ENCODE data around the gene TTLL4.

Gene TTLL4

GRCh38 chr2:218748741-218749441, 38.3 kb downstream of the TTLL4 start:
- Mint-ChIP-seq H3K4me1 (peaks cover 15% of the 10 kb centered on the region), H3K9me3 (no peaks in the 10 kb centered on the region), H3K27me3 (ENCODE audit: low read depth) (no peaks in the 10 kb centered on the region)

DNA sequence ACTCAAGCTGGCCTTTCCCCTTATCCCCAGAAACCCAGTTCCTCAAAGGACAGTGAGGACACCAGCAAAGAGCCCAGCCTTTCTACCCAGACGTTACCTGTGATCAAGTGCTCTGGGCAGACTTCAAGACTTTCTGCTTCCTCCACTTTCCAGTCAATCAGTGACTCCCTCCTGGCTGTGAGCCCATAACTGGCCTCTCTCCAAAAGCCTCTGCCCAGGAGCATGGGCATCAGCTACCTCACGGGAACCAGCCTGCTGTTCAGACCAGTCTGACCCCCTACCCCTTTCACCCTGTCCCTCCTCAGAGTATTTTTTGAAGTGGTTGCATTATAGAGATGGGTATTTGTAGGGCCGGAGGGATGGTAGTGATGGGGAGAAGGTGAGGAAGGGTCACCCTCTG, 43.6 kb downstream of the TTLL4 start:
- no peak overlapping the region for H3K4me3 Mint-ChIP-seq
- TF ChIP-seq, protein P1, sequence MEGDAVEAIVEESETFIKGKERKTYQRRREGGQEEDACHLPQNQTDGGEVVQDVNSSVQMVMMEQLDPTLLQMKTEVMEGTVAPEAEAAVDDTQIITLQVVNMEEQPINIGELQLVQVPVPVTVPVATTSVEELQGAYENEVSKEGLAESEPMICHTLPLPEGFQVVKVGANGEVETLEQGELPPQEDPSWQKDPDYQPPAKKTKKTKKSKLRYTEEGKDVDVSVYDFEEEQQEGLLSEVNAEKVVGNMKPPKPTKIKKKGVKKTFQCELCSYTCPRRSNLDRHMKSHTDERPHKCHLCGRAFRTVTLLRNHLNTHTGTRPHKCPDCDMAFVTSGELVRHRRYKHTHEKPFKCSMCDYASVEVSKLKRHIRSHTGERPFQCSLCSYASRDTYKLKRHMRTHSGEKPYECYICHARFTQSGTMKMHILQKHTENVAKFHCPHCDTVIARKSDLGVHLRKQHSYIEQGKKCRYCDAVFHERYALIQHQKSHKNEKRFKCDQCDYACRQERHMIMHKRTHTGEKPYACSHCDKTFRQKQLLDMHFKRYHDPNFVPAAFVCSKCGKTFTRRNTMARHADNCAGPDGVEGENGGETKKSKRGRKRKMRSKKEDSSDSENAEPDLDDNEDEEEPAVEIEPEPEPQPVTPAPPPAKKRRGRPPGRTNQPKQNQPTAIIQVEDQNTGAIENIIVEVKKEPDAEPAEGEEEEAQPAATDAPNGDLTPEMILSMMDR (IDR thresholded peaks at IDR 0.05; ENCODE audit: unreplicated experiment in 3 of 3): no peak

More at GRCh38 chr2:218748741-218749441, 38.3 kb downstream of the TTLL4 start:
- Mint-ChIP-seq H3K4me3 (no peak overlapping the region), H3K27ac (no peak overlapping the region), H3K36me3 (ENCODE audit: low read depth) (peaks cover 92% of the 10 kb centered on the region)
- TF ChIP-seq, protein P1 (IDR thresholded peaks at IDR 0.05; ENCODE audit: unreplicated experiment in 3 of 3): no peak

DNA sequence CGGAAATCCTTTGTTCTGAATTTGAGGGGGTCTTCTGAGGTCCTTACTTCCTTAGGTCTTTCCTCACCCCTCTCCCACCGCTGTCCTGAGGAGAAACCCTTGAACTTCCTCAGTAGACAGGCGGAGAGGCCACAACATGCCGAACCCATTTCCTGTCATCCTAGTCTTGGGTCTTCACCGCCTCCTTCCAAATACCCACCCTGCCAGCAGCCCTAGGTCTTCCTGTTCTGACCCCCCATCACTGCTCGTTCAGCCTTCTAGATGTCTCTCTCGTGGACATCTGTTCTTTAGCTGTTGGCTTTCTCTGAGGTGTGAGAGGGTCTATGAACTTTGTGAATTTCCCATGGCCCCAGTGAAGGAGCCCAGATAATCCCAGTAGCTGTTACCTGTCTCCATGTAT, 44.1 kb downstream of the TTLL4 start:
- TF ChIP-seq, protein P1 (IDR thresholded peaks at IDR 0.05; ENCODE audit: unreplicated experiment in 3 of 3): no peak
- Mint-ChIP-seq H3K27ac (no peak overlapping the region), H3K36me3 (ENCODE audit: low read depth) (peaks cover 76% of the 10 kb centered on the region), H3K4me3 (no peak overlapping the region), H3K4me1 (no peaks in the 10 kb centered on the region), H3K9me3 (no peaks in the 10 kb centered on the region), H3K27me3 (ENCODE audit: low read depth) (no peaks in the 10 kb centered on the region)

More for the DNA sequence above, 43.6 kb downstream of the TTLL4 start:
- no peak overlapping the region for H3K27ac Mint-ChIP-seq
- H3K36me3 Mint-ChIP-seq (ENCODE audit: low read depth): peaks cover 77% of the 10 kb centered on the region
- no peaks in the 10 kb centered on the region for H3K4me1 Mint-ChIP-seq
- H3K27me3 Mint-ChIP-seq (ENCODE audit: low read depth): no peaks in the 10 kb centered on the region
- no peaks in the 10 kb centered on the region for H3K9me3 Mint-ChIP-seq

DNA sequence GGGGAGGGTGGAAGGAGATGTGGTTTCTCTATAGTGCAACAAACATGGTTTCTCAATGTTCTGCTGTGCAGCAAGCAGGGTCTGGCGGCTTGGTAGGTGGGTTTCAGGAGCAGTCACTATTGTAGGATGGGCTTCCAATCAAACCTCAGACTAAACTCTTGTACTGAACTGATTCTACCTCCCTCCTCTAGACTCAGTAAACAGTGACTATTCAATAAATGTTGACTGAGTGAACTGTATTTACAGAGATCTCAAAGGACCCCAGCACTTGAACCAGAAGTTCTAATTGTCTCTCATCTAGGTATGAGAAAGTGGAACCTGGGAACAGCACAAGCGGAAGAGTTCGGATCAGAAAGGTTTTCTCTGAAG, 44.5 kb downstream of the TTLL4 start:
- Mint-ChIP-seq H3K27ac (no peak overlapping the region), H3K9me3 (no peaks in the 10 kb centered on the region), H3K36me3 (ENCODE audit: low read depth) (peaks cover 72% of the 10 kb centered on the region), H3K4me3 (no peak overlapping the region), H3K4me1 (no peaks in the 10 kb centered on the region), H3K27me3 (ENCODE audit: low read depth) (no peaks in the 10 kb centered on the region)
- TF ChIP-seq, protein P1 (IDR thresholded peaks at IDR 0.05; ENCODE audit: unreplicated experiment in 3 of 3): no peak

DNA sequence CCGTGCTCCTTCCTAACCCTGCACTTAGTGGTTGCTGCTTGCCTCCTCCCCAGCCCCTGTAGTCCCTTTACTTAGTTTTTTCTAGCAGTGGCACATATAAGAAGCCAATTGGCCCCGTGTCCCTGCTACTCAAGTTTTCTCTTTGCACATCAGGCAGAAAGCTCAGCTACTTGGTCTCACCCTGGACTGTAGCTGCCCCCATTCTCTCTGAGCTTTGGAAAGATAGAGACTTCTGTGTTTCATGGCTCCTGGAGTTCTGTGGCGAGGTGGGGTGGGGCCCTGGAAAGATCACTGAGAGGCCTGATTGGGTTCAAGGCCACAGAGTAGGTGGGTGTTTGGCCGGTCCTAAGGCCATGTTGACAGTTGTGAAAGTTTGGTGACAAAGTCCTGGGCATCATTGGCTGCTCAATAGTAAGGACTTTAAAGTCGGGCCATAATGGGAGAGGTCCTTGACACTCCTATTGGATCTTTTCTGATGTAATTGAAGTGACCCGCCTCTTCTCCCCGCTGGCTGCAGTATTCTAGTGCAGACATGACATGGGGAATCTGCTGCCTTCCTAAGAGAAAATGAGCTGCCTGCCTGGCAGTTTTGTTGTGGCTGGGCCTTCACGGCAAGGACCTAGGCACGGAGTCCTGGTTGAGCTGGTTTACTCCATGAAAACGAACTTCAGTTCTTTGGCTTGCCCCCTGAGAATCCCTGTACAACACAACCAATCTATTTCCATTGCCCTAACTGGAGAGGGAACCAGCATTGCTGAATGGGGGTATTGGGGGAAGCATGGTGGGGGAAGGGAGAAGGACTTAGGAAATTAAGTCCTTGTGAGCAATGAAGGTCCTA, 45.2 kb downstream of the TTLL4 start:
- TF ChIP-seq, protein P1 (IDR thresholded peaks at IDR 0.05; ENCODE audit: unreplicated experiment in 3 of 3): no peak
- peak overlapping the region in 1 of 3 experiments; percentile 88 for H3K27ac Mint-ChIP-seq
- no peaks in the 10 kb centered on the region for H3K27me3 Mint-ChIP-seq (ENCODE audit: low read depth)
- no peak overlapping the region for H3K4me3 Mint-ChIP-seq
- peaks cover 65% of the 10 kb centered on the region for H3K36me3 Mint-ChIP-seq (ENCODE audit: low read depth)
- no peaks in the 10 kb centered on the region for H3K4me1 Mint-ChIP-seq
- no peaks in the 10 kb centered on the region for H3K9me3 Mint-ChIP-seq

Measured in nephron (organoid).